A549 (cell line): ENCODE results near the gene MLLT10. TPM values are rescaled to one million over a fixed set of nuclear protein-coding genes. Genes with fewer than 3 reads are reported as not detected.

Experiments
- ATAC-seq, 2 experiments: fragments of 200-7000 bp in 1 of 2; fragments of >200 bp in 1 of 2; cut with Nextera tagmentation in 1 of 2; cut with Tn5 transposase in 1 of 2; 3 replicates each; pipeline versions ENCODE4 v1.8.0 to v1.9.1; 2018 to 2020; ENCODE audit warnings: mild to moderate bottlenecking in 1 of 2, moderate library complexity in 1 of 2
- CTCF ChIA-PET: fragments of 300-600 bp; sonication (Branson Sonifier 250); formaldehyde crosslinking; extraction: SDS; loops from one replicate; lab custom pipeline; 2021; ENCODE audit warnings: antibody characterized with exemption, inconsistent platforms; lab: Yijun Ruan, JAX
- POLR2A ChIA-PET: fragments of 350-600 bp; formaldehyde crosslinking; extraction: SDS; loops from one replicate; lab custom pipeline; 2021; ENCODE audit warnings: antibody characterized with exemption, inconsistent platforms; lab: Yijun Ruan, JAX
- DNase-seq, 2 experiments: peaks; one replicate each; pipeline versions ENCODE4 v3.0.0 to v3.0.0-alpha.2; 2011 to 2016; ENCODE audit warnings: low read depth in 1 of 2, low spot score in 1 of 2
- FAIRE-seq: peaks from 2 replicates; lab custom pipeline; 2011; peaks lifted over from hg19 to GRCh38; lab: Jason Lieb, UNC
- H3K27ac ChIP-seq, 2 experiments: fragments of >200 bp; sonication (Bioruptor Twin); formaldehyde crosslinking; 3 replicates each; pipeline ENCODE4 v1.5.1; 2016 to 2017
- H3K4me1 ChIP-seq: fragments of >200 bp; sonication (Bioruptor Twin); formaldehyde crosslinking; 3 replicates; pipeline ENCODE4 v1.6.1; 2016
- H3K4me2 ChIP-seq: fragments of >200 bp; sonication (Bioruptor Twin); formaldehyde crosslinking; 3 replicates; pipeline ENCODE4 v1.6.1; 2016
- H3K4me3 ChIP-seq: fragments of >200 bp; sonication (Bioruptor Twin); formaldehyde crosslinking; 3 replicates; pipeline ENCODE4 v1.5.1; 2016
- H3K9me3 ChIP-seq: fragments of >200 bp; sonication (Bioruptor Twin); formaldehyde crosslinking; 3 replicates; pipeline ENCODE4 v1.6.1; 2016
- CEBPB ChIP-seq, 2 experiments: fragments of >200 bp in 1 of 2; sonication (Bioruptor Twin) in 1 of 2; formaldehyde crosslinking in 1 of 2; IDR thresholded peaks; 2 replicates each; pipeline ENCODE4 v1.6.1; 2012 to 2016
- CHD4 ChIP-seq: fragments of 200-600 bp; sonication (generic); IDR thresholded peaks from 2 replicates; pipeline ENCODE4 v1.6.1; 2016; ENCODE audit warnings: antibody characterized with exemption, mild to moderate bottlenecking, borderline replicate concordance
- E2F6 ChIP-seq: IDR thresholded peaks from 2 replicates; pipeline ENCODE4 v1.6.1; 2012; ENCODE audit warnings: low read depth, borderline replicate concordance
- FOXS1 ChIP-seq: fragments of 250-450 bp; sonication (Bioruptor Pico); IDR thresholded peaks from 2 replicates; pipeline ENCODE4 v1.5.0; 2020; ENCODE audit warnings: mild to moderate bottlenecking, moderate library complexity
- HEYL ChIP-seq: fragments of 250-450 bp; sonication (Bioruptor Pico); IDR thresholded peaks from 2 replicates; pipeline ENCODE4 v1.8.0; 2021; ENCODE audit warnings: mild to moderate bottlenecking, moderate library complexity
- KDM5A ChIP-seq: fragments of 200-600 bp; sonication (generic); IDR thresholded peaks from 2 replicates; pipeline ENCODE4 v1.6.1; 2016; ENCODE audit warnings: antibody characterized with exemption, mild to moderate bottlenecking
- MAFK ChIP-seq: fragments of 450-650 bp; IDR thresholded peaks from 2 replicates; pipeline ENCODE4 v1.6.1; 2014; ENCODE audit not compliant: partially characterized antibody
- NFE2L2 ChIP-seq: fragments of 150-350 bp; conservative IDR thresholded peaks from 2 replicates; pipeline ENCODE4 v1.6.1; 2014; ENCODE audit warnings: low read length
- POLR2A ChIP-seq: IDR thresholded peaks from 2 replicates; pipeline ENCODE4 v1.6.1; 2012; ENCODE audit warnings: mild to moderate bottlenecking, low read length
- RARB ChIP-seq: fragments of 250-450 bp; sonication (Bioruptor Pico); IDR thresholded peaks from 2 replicates; pipeline ENCODE4 v1.8.0; 2021; ENCODE audit warnings: mild to moderate bottlenecking, moderate library complexity
- RCOR1 ChIP-seq: fragments of 150-350 bp; IDR thresholded peaks from 2 replicates; pipeline ENCODE4 v1.6.1; 2014; ENCODE audit warnings: antibody characterized with exemption, low read length, low read depth
- WGBS: methylation state at CpG from one replicate; pipeline ENCODE4 v1.1.6; 2017; ENCODE audit errors: missing lambda C conversion rate; 5-methylcytosine and 5-hydroxymethylcytosine counted together
- polyA plus RNA-seq, 4 experiments: library from polyadenylated mRNA; depleted of rRNA in 3 of 4; stranded (reverse); fragments of >200 nt; fragmentation: RNase III in 1 of 4; extraction: RNeasy Plus Mini Kit Qiagen cat#74134 plus additional on column Dnase treatment in 1 of 4; gene quantifications; 2 replicates in 3 of 4; 3 replicates in 1 of 4; pipeline ENCODE4 v1.2.3, GENCODE V29; 2011 to 2017
- TF ChIP-seq, protein P1 (sequence below): fragments of 150-350 bp; IDR thresholded peaks from 2 replicates; pipeline ENCODE4 v1.6.1; 2014; ENCODE audit warnings: low read depth, mild to moderate bottlenecking, low read length
- TF ChIP-seq, protein P2 (sequence below): fragments of 200-600 bp; sonication (generic); IDR thresholded peaks from 2 replicates; pipeline ENCODE4 v1.6.1; 2016; ENCODE audit warnings: antibody characterized with exemption, mild to moderate bottlenecking, moderate library complexity
- TF ChIP-seq, protein P3 (sequence below): fragments of 250-450 bp; sonication (Bioruptor Pico); IDR thresholded peaks from 2 replicates; pipeline ENCODE4 v1.5.0; 2021; ENCODE audit warnings: mild to moderate bottlenecking, moderate library complexity, borderline replicate concordance

MLLT10 gene
- polyA plus RNA-seq, 2 of the 4 experiments (the other 2 are of a cell fraction): 41.7 to 54.1 TPM

DNA sequence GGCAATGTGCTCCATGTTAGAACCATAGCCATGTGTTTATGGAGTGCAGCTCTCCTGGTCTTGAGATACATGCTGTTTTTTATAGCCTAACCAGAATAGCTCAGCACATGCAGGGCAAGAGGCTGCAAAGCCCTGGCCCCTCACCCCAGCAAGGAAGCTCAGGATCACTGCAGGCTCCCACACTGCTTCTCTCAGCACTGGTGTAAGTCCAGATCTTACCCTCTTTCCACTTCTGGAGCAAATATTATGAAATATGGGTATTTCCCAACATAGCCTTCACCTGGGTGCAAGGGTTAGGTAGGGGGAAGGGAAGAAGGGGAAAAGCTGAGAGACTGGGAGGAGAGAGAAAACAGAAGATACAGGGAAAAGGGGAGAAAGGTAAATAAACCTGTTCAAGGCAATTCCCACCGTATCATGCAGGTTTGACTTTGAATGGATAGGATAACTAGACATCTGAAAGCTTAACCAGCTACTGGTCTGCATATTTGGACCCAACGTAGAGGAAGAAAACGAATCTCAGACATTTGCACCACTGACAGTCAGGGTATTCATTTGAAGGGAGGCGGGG is 28.2 kb upstream of the MLLT10 start:
- CTCF ChIA-PET: interaction anchor here (0.6 to 1.6 kb wide), 3 partner anchors 10 to 448 kb away, joined by 3 to 9 read pairs (median 6); no protein-coding TSS in a partner anchor

GRCh38 chr10:21506351-21506750 is 27.7 kb upstream of the MLLT10 start:
- ChIA-PET CTCF (interaction anchor here (1.1 to 1.6 kb wide), 2 partner anchors 10 kb away, joined by 6 to 9 read pairs; no protein-coding TSS in a partner anchor), POLR2A (no interaction called here)
- 61% methylated on average over 3 of the region's 3 CpGs for WGBS
- no peaks in the 10 kb centered on the region for H3K9me3 ChIP-seq
- TF ChIP-seq, protein P1, sequence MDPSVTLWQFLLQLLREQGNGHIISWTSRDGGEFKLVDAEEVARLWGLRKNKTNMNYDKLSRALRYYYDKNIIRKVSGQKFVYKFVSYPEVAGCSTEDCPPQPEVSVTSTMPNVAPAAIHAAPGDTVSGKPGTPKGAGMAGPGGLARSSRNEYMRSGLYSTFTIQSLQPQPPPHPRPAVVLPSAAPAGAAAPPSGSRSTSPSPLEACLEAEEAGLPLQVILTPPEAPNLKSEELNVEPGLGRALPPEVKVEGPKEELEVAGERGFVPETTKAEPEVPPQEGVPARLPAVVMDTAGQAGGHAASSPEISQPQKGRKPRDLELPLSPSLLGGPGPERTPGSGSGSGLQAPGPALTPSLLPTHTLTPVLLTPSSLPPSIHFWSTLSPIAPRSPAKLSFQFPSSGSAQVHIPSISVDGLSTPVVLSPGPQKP: no peak
- TF ChIP-seq, protein P2, sequence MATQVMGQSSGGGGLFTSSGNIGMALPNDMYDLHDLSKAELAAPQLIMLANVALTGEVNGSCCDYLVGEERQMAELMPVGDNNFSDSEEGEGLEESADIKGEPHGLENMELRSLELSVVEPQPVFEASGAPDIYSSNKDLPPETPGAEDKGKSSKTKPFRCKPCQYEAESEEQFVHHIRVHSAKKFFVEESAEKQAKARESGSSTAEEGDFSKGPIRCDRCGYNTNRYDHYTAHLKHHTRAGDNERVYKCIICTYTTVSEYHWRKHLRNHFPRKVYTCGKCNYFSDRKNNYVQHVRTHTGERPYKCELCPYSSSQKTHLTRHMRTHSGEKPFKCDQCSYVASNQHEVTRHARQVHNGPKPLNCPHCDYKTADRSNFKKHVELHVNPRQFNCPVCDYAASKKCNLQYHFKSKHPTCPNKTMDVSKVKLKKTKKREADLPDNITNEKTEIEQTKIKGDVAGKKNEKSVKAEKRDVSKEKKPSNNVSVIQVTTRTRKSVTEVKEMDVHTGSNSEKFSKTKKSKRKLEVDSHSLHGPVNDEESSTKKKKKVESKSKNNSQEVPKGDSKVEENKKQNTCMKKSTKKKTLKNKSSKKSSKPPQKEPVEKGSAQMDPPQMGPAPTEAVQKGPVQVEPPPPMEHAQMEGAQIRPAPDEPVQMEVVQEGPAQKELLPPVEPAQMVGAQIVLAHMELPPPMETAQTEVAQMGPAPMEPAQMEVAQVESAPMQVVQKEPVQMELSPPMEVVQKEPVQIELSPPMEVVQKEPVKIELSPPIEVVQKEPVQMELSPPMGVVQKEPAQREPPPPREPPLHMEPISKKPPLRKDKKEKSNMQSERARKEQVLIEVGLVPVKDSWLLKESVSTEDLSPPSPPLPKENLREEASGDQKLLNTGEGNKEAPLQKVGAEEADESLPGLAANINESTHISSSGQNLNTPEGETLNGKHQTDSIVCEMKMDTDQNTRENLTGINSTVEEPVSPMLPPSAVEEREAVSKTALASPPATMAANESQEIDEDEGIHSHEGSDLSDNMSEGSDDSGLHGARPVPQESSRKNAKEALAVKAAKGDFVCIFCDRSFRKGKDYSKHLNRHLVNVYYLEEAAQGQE: no peak
- no peak for TF ChIP-seq NFE2L2
- TF ChIP-seq FOXS1 (CRISPR knock-in tag): no peak
- peak overlapping the region; percentile 53 for H3K4me2 ChIP-seq
- no peak for DNase-seq
- peak overlapping the region in 1 of 2 experiments; percentile 25; a peak in 2 of 6 replicates for H3K27ac ChIP-seq
- no peak for FAIRE-seq
- no peak overlapping the region for H3K4me3 ChIP-seq
- H3K4me1 ChIP-seq: peaks cover 24% of the 10 kb centered on the region
- ATAC-seq: peak in 1 of 2 experiments; percentile 26; a peak in 1 of 6 replicates

More for the DNA sequence above, 28.2 kb upstream of the MLLT10 start:
- DNase-seq: no peak
- peak in 1 of 2 experiments; percentile 48; a peak in 3 of 6 replicates for ATAC-seq
- H3K4me2 ChIP-seq: peak overlapping the region; percentile 53
- H3K4me3 ChIP-seq: no peak overlapping the region
- peak overlapping the region in 1 of 2 experiments; percentile 25; a peak in 2 of 6 replicates for H3K27ac ChIP-seq
- peaks cover 18% of the 10 kb centered on the region for H3K4me1 ChIP-seq
- POLR2A ChIA-PET: no interaction called here
- FAIRE-seq: no peak
- H3K9me3 ChIP-seq: no peaks in the 10 kb centered on the region
- peak; percentile 33 to 45; a peak in 2 of 4 replicates for TF ChIP-seq CEBPB (IDR thresholded peaks at IDR 0.05)
- TF ChIP-seq NFE2L2: no peak
- 68% methylated on average over 4 of the region's 4 CpGs for WGBS

DNA sequence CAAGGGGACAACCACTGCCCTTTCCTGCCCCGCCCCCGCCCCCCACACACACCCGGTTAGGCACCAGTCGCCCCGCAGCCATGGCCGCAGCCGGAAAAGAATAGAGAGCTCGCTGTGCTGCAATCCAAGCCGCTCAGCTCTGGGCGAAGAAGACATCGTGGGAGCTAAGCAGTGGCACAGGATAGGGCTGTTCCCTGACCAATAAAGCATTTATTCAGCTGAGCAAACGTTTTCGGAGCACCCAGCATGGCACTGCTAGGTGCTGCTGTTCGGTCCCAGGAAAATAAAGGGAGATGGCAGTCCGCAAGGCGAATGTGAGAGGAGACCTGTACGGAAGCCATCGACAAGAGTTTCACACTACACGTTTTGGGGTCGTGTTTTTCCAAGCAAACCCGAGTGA is 26.9 kb upstream of the MLLT10 start:
- no peaks in the 10 kb centered on the region for H3K9me3 ChIP-seq
- CTCF ChIA-PET: interaction anchor here (1.1 to 1.3 kb wide), 3 partner anchors 9 to 21 kb away, joined by 3 to 5 read pairs (median 3); no protein-coding TSS in a partner anchor
- no peak overlapping the region for H3K4me2 ChIP-seq
- H3K4me1 ChIP-seq: peaks cover 32% of the 10 kb centered on the region
- POLR2A ChIA-PET: no interaction called here
- no peak overlapping the region for H3K4me3 ChIP-seq
- no peak for FAIRE-seq
- DNase-seq: no peak
- no peak overlapping the region for H3K27ac ChIP-seq
- no peak for ATAC-seq
- WGBS: 90% methylated on average over 16 of the region's 21 CpGs
- TF ChIP-seq POLR2A (no peak), CHD4 (no peak), E2F6 (no peak), KDM5A (no peak), MAFK (no peak), HEYL (CRISPR knock-in tag) (no peak), RCOR1 (no peak), RARB (CRISPR knock-in tag) (no peak)
- TF ChIP-seq, protein P3, sequence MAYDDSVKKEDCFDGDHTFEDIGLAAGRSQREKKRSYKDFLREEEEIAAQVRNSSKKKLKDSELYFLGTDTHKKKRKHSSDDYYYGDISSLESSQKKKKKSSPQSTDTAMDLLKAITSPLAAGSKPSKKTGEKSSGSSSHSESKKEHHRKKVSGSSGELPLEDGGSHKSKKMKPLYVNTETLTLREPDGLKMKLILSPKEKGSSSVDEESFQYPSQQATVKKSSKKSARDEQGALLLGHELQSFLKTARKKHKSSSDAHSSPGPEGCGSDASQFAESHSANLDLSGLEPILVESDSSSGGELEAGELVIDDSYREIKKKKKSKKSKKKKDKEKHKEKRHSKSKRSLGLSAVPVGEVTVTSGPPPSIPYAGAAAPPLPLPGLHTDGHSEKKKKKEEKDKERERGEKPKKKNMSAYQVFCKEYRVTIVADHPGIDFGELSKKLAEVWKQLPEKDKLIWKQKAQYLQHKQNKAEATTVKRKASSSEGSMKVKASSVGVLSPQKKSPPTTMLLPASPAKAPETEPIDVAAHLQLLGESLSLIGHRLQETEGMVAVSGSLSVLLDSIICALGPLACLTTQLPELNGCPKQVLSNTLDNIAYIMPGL (CRISPR knock-in tag): no peak
- TF ChIP-seq, protein P1: no peak
